Tibial artery (tissue), 4 donors: ENCODE results near the gene SIPA1.
A peak's percentile ranks its signal among the peaks of the same experiment; 100 is the strongest.

ENCODE experiments used
- DNase-seq, 2 donors: peaks; one replicate each; pipeline ENCODE4 v3.0.0-alpha.2; 2019
- H3K27ac ChIP-seq, 2 donors: fragments of 200-600 bp; sonication (generic) in 1 of 2; 1 replicate in 1 of 2; 2 replicates in 1 of 2; pipeline ENCODE4 v1.5.1; 2018 to 2019; ENCODE audit warnings: mild to moderate bottlenecking in 1 of 2
- H3K27me3 ChIP-seq, 2 donors: fragments of 200-600 bp; sonication (generic) in 1 of 2; one replicate each; pipeline versions ENCODE4 v1.5.1 to v1.6.0; 2016 to 2019
- H3K36me3 ChIP-seq, 3 donors: fragments of 200-600 bp; sonication (generic) in 2 of 3; one replicate each; pipeline ENCODE4 v1.5.1; 2016 to 2019; ENCODE audit warnings: mild to moderate bottlenecking in 2 of 3
- H3K4me1 ChIP-seq, 4 donors: fragments of 200-600 bp; sonication (generic) in 2 of 4; 1 replicate in 3 of 4; 2 replicates in 1 of 4; pipeline ENCODE4 v1.5.1; 2016 to 2019
- H3K4me3 ChIP-seq, 2 donors: fragments of 200-600 bp; sonication (generic) in 1 of 2; 1 replicate in 1 of 2; 2 replicates in 1 of 2; pipeline ENCODE4 v1.5.1; 2018 to 2019; ENCODE audit warnings: mild to moderate bottlenecking in 2 of 2
- H3K9me3 ChIP-seq, 3 donors: fragments of 200-600 bp; sonication (generic) in 1 of 3; one replicate each; pipeline ENCODE4 v1.5.1; 2016 to 2019
- intact Hi-C: fragments of 100-400 bp; cut with DNase I; formaldehyde crosslinking; loops from one replicate; pipeline ENCODE4 v1.15.0; 2023; ENCODE audit warnings: low total_unique reads
- TF ChIP-seq, protein P1 (sequence below), 2 experiments: fragments of 200-600 bp in 1 of 2; fragments of 450-650 bp in 1 of 2; IDR thresholded peaks; one replicate each; pipeline ENCODE4 v1.5.1; 2017 to 2019; ENCODE audit warnings: antibody characterized with exemption in 2 of 2, mild to moderate bottlenecking in 1 of 2, moderate library complexity in 1 of 2

Gene SIPA1

DNA sequence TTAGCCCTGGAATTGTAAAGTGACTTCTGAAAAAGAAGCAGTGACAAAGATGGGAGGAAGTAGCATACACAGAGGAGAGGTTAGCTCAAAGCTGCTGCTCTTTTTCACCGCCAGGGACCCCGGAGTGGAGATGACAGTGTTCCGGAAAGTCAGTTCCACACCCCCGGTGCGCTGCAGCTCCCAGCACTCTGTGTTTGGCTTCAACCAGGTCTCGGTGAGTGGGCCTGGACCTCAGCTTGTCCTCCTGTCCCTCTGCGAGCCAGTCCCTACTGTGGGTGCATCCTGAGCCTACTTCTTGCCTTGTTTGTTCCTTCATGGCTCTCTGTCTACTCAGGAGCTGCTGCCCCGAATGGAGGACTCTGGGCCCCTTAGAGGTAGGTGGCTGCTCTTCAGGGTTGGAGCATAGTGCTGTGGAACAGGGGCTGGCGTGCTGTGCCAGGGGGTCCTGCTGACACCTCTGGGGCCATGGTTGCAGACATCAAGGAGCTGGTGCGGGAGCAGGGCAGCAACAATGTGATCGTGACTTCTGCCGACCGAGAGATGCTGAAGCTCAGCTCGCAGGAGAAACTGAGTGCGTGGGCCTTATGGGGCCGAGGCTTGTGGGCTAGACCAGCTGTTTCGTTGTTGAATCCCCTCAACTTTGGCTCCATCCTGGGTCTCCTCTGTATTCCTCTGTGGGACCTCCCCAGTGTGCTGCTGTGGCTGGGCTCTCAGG lies 20.6 kb upstream of the SIPA1 start:
- peaks cover 0 to 40% (median 30%) of the 10 kb centered on the region in 4 donors for H3K4me1 ChIP-seq

DNA sequence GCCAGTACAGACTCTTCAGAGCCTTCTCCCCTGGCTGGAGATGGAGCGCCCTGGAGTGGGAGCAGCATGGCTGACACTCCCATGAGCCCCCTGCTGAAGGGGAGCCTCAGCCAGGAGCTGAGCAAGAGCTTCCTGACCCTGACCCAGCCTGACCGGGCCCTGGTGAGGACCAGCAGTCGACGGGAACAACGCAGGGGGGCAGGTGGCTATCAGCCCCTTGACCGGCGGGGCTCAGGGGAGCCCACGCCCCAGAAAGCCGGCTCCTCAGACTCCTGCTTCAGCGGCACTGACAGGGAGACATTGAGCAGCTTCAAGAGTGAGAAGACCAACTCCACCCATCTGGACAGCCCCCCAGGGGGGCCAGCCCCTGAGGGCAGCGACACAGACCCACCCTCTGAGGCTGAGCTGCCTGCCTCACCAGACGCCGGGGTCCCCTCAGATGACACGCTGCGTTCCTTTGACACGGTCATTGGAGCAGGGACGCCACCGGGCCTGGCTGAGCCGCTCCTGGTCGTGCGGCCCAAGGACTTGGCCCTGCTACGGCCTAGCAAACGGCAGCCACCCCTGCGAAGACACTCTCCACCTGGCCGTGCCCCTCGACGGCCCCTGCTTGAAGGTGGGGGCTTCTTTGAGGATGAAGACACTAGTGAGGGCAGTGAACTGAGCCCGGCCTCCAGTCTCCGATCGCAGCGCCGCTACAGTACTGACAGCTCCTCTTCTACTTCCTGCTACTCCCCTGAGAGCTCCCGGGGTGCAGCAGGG lies 19.7 kb upstream of the SIPA1 start:
- H3K27me3 ChIP-seq, result no peaks in the 10 kb centered on the region
- DNase-seq, result peak in 1 of 2 donors; percentile 64
- no peak overlapping the region for H3K4me3 ChIP-seq
- H3K36me3 ChIP-seq, result peaks cover 40 to 66% (median 57%) of the 10 kb centered on the region in 3 donors
- H3K27ac ChIP-seq, result no peak overlapping the region
- peaks cover 0 to 31% (median 21%) of the 10 kb centered on the region in 4 donors for H3K4me1 ChIP-seq
- intact Hi-C loops, result loop anchor here (5.0 kb wide), 2 partner anchors 44 to 199 kb away; partner anchors contain the start of gene RELA
- TF ChIP-seq, protein P1, sequence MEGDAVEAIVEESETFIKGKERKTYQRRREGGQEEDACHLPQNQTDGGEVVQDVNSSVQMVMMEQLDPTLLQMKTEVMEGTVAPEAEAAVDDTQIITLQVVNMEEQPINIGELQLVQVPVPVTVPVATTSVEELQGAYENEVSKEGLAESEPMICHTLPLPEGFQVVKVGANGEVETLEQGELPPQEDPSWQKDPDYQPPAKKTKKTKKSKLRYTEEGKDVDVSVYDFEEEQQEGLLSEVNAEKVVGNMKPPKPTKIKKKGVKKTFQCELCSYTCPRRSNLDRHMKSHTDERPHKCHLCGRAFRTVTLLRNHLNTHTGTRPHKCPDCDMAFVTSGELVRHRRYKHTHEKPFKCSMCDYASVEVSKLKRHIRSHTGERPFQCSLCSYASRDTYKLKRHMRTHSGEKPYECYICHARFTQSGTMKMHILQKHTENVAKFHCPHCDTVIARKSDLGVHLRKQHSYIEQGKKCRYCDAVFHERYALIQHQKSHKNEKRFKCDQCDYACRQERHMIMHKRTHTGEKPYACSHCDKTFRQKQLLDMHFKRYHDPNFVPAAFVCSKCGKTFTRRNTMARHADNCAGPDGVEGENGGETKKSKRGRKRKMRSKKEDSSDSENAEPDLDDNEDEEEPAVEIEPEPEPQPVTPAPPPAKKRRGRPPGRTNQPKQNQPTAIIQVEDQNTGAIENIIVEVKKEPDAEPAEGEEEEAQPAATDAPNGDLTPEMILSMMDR (IDR thresholded peaks at IDR 0.05), result no peak
- no peaks in the 10 kb centered on the region for H3K9me3 ChIP-seq

More for the DNA sequence above, 20.6 kb upstream of the SIPA1 start:
- Histone ChIP-seq H3K4me3 (peak overlapping the region in 1 of 2 donors; percentile 98), H3K27ac (no peak overlapping the region), H3K36me3 (peaks cover 35 to 66% (median 50%) of the 10 kb centered on the region in 3 donors), H3K9me3 (no peaks in the 10 kb centered on the region), H3K27me3 (no peaks in the 10 kb centered on the region)
- TF ChIP-seq, protein P1 (IDR thresholded peaks at IDR 0.05), result no peak
- DNase-seq, result peak in 1 of 2 donors; percentile 62
- intact Hi-C loops, result loop anchor here (5.0 kb wide), 2 partner anchors 45 to 200 kb away; partner anchors contain the start of gene RELA

DNA sequence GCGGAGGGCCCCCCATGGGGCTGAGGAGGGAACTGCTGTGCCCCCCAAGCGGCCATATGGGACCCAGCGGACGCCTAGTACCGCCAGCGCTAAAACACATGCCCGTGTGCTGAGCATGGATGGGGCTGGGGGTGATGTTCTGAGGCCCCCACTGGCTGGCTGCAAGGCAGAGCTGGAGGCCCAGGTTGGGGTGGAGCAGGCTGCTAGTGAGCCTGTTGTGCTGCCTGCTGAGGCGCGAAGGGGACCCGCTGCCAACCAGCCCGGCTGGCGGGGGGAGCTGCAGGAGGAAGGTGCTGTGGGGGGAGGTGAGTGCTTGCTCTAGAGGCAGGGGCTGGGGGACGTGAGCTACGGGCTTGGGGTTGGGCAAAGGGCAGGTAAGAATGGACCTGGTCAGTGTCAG lies 19.1 kb upstream of the SIPA1 start:
- H3K27ac ChIP-seq, result no peak overlapping the region
- H3K27me3 ChIP-seq, result no peaks in the 10 kb centered on the region
- H3K4me3 ChIP-seq, result no peak overlapping the region
- DNase-seq, result peak in 1 of 2 donors; percentile 61
- H3K36me3 ChIP-seq, result peaks cover 43 to 71% (median 62%) of the 10 kb centered on the region in 3 donors
- TF ChIP-seq, protein P1 (IDR thresholded peaks at IDR 0.05), result no peak
- peaks cover 0 to 25% (median 17%) of the 10 kb centered on the region in 4 donors for H3K4me1 ChIP-seq
- no peaks in the 10 kb centered on the region for H3K9me3 ChIP-seq
- intact Hi-C loops, result loop anchor here (5.0 kb wide), 2 partner anchors 44 to 199 kb away; partner anchors contain the start of gene RELA

DNA sequence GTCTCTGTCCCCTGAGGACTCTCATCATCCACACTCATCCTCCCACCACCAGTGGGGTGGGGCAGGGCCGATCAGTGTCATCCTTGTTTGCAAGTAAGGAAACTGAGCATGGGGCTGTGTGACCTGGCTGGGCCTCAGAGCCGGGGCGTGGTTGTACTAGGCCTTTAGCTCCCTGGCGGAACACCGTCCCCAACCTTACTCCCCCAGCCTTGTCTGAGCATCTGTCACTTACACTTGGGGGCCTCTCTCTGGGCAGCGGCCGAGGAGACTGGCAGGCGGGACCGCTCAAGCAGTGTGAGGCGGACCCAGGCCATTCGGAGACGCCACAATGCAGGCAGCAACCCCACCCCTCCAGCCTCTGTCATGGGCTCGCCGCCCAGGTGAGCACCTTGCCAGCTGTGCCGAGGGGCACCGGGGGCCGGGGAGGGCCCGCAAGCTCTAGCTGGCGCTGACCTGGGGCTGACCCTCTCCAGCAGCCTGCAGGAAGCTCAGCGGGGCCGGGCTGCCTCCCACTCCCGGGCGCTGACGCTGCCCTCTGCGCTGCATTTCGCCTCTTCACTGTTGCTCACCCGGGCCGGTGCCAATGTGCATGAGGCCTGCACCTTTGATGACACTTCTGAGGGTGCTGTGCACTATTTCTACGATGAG lies 18.5 kb upstream of the SIPA1 start:
- no peak overlapping the region for H3K4me3 ChIP-seq
- DNase-seq, result peak in 1 of 2 donors; percentile 63
- no peaks in the 10 kb centered on the region for H3K27me3 ChIP-seq
- H3K27ac ChIP-seq, result no peak overlapping the region
- TF ChIP-seq, protein P1 (IDR thresholded peaks at IDR 0.05), result no peak
- intact Hi-C loops, result loop anchor here (5.0 kb wide), 2 partner anchors 43 to 198 kb away; partner anchors contain the start of gene RELA
- peaks cover 43 to 77% (median 68%) of the 10 kb centered on the region in 3 donors for H3K36me3 ChIP-seq
- no peaks in the 10 kb centered on the region for H3K9me3 ChIP-seq
- H3K4me1 ChIP-seq, result peaks cover 0 to 25% (median 17%) of the 10 kb centered on the region in 4 donors

DNA sequence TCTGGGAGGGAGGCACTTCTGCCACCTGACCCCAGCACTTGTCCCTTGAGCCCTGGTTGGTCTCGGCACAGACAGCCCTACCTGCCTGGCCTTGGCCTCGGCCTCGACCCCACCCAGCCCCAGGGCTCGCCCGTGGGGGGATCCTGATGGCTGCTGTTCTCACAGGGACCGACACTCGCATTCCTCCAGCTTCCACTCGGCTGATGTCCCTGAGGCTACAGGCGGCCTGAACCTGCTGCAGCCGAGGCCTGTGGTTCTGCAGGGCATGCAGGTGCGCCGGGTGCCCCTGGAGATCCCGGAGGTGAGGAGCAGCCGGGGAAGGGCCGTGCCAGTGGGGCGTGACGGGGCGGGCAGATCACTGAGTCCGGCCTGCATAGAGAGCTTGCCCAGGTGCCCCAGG lies 17.2 kb upstream of the SIPA1 start:
- Histone ChIP-seq H3K4me1 (peaks cover 0 to 25% (median 17%) of the 10 kb centered on the region in 4 donors), H3K36me3 (peaks cover 52 to 90% (median 81%) of the 10 kb centered on the region in 3 donors), H3K9me3 (no peaks in the 10 kb centered on the region), H3K27ac (no peak overlapping the region), H3K4me3 (no peak overlapping the region), H3K27me3 (no peaks in the 10 kb centered on the region)
- intact Hi-C loops, result no loop called here
- TF ChIP-seq, protein P1 (IDR thresholded peaks at IDR 0.05), result no peak
- DNase-seq, result peak in 1 of 2 donors; percentile 66
